ENCODE results near the gene DYNLT2. TPM values are rescaled to one million over a fixed set of nuclear protein-coding genes. Genes with fewer than 3 reads are reported as not detected.

DYNLT2 gene
- total RNA-seq, 1 experiment from 2014 or later: 2.1 TPM

GRCh38 chr6:169745405-169745804 lies 6.0 kb downstream of the DYNLT2 start:
- TF ChIP-seq SIN3A (IDR thresholded peaks at IDR 0.05; ENCODE audit: borderline replicate concordance, insufficient read depth, low read depth, low read length) (no peak), CTCF (IDR thresholded peaks at IDR 0.05) (no peak), REST (IDR thresholded peaks at IDR 0.05; ENCODE audit: insufficient read depth in 1 of 2, low read depth in 2 of 2, low read length in 1 of 2) (no peak), POLR2AphosphoS5 (IDR thresholded peaks at IDR 0.05; ENCODE audit: low read depth, low read length) (no peak)
- H3K27me3 ChIP-seq (ENCODE audit: control insufficient read depth, insufficient read depth, low read length): no peaks in the 10 kb centered on the region
- ATAC-seq (no peak), DNase-seq (ENCODE audit: low read depth, low spot score) (no peak)
- no TSS peak for BruUV-seq (replicated peaks)
- H3K27ac ChIP-seq (ENCODE audit: low read length): no peak overlapping the region
- H3K4me3 ChIP-seq (ENCODE audit: low read depth in 2 of 2, low read length in 2 of 2): no peak overlapping the region
- POLR2A ChIA-PET: no interaction called here
- intact Hi-C loops (cut with micrococcal nuclease; ENCODE audit: unreplicated experiment) (no loop called here), in situ Hi-C loops (cut with HindIII; ENCODE audit: low pct_unique_long_range_greater_than_20kb, low sequenced_read_pairs) (no loop called here)
- CTCF ChIA-PET: no interaction called here
- H3K36me3 ChIP-seq (ENCODE audit: control insufficient read depth, insufficient read depth, low read length): no peaks in the 10 kb centered on the region
- peaks cover 6% of the 10 kb centered on the region for H3K4me1 ChIP-seq (ENCODE audit: control insufficient read depth, insufficient read depth, low read length)
- no peaks in the 10 kb centered on the region for H3K9me3 ChIP-seq (ENCODE audit: control insufficient read depth, insufficient read depth, low read depth, low read length)

DNA sequence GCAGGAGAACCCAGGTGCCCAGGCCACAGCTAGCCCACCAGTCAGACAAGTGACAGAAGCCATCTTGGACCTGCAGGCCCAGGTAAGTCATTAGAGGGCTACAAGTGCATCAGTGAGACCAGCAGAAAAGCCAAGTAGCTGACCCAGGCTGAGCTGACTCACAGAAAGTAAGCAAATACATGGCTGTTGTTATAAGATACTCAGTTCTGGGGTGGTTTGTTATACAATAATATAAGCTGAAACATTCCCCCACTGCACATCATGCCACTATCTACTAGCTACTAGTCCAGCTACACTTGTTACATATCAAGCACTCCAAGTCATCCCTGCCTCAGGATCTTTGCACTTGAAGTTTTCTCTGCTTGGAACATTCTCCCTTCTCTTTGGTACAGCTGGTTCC lies 10.0 kb downstream of the DYNLT2 start:
- POLR2A ChIA-PET: interaction anchor here (0.6 kb wide), 1 partner anchor 564 kb away, joined by 3 read pairs; no protein-coding TSS in a partner anchor
- TF ChIP-seq CTCF (IDR thresholded peaks at IDR 0.05): no peak
- TF ChIP-seq TCF7L2 (IDR thresholded peaks at IDR 0.05; ENCODE audit: low read depth, low read length): no peak
- no peak for TF ChIP-seq SIN3A (IDR thresholded peaks at IDR 0.05; ENCODE audit: borderline replicate concordance, insufficient read depth, low read depth, low read length)
- TF ChIP-seq REST (IDR thresholded peaks at IDR 0.05; ENCODE audit: insufficient read depth in 1 of 2, low read depth in 2 of 2, low read length in 1 of 2): no peak
- no peak for TF ChIP-seq POLR2AphosphoS5 (IDR thresholded peaks at IDR 0.05; ENCODE audit: low read depth, low read length)

More for the DNA sequence above, 10.0 kb downstream of the DYNLT2 start:
- in situ Hi-C loops (cut with HindIII; ENCODE audit: low pct_unique_long_range_greater_than_20kb, low sequenced_read_pairs): no loop called here
- ATAC-seq (no peak; the same call in 1 of the 2 replicates), DNase-seq (ENCODE audit: low read depth, low spot score) (no peak)
- BruUV-seq (replicated peaks): no TSS peak
- H3K9me3 ChIP-seq (ENCODE audit: control insufficient read depth, insufficient read depth, low read depth, low read length): no peaks in the 10 kb centered on the region
- CTCF ChIA-PET: no interaction called here
- H3K4me3 ChIP-seq (ENCODE audit: low read depth in 2 of 2, low read length in 2 of 2): no peak overlapping the region
- H3K4me1 ChIP-seq (ENCODE audit: control insufficient read depth, insufficient read depth, low read length): no peaks in the 10 kb centered on the region
- no peaks in the 10 kb centered on the region for H3K36me3 ChIP-seq (ENCODE audit: control insufficient read depth, insufficient read depth, low read length)
- H3K27ac ChIP-seq (ENCODE audit: low read length): no peak overlapping the region
- no peaks in the 10 kb centered on the region for H3K27me3 ChIP-seq (ENCODE audit: control insufficient read depth, insufficient read depth, low read length)
- intact Hi-C loops (cut with micrococcal nuclease; ENCODE audit: unreplicated experiment): no loop called here

Measured in Panc1 (cell line).